Measurements from ENCODE around the gene PCSK9. TPM values are rescaled to one million over a fixed set of nuclear protein-coding genes. Genes with fewer than 3 reads are reported as not detected.

PCSK9 gene
- total RNA-seq, 1 experiment from 2014 or later: not detected

DNA sequence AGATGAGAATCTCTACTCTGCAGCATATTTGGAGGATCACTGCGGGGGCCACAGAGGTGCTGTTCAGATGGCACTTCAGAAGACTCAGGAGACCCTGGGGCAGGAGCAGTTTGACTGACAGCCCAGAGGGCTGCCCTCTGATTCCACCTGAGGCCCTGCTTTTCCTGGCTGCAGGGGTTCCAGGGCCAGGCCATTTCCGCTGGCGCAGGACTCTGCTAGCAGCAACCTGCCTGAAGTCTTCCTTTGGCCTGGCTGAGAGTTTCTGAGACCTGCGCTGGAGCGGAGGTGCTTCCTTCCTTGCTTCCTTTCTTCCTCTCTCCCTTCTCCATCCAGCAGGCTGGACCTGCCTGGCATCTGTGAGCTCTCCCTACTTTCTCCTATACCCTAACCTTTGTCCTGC lies 11.8 kb downstream of the PCSK9 start:
- Histone ChIP-seq H3K4me3 (no peak overlapping the region), H3K9me3 (no peaks in the 10 kb centered on the region), H3K36me3 (no peaks in the 10 kb centered on the region), H3K27me3 (no peaks in the 10 kb centered on the region)
- no peak for DNase-seq

DNA sequence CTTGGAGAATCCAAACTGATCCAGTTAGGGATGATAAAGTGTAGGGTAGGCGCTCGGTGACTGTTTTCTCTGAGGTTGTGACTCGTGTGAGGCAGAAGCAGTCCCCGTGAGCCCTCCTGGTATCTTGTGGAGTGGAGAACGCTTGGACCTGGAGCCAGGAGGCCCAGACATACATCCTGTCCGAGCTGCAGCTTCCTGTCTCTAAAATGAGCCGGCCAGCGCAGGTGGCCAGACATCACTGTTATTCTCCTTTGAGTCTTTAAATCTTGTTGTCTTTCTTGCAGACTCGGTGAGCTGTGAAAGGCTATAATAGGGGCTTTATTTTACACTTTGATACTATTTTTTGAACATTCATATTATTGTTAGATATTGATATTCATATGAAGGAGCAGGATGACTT lies 12.3 kb downstream of the PCSK9 start:
- H3K27me3 ChIP-seq: no peaks in the 10 kb centered on the region
- H3K36me3 ChIP-seq: no peaks in the 10 kb centered on the region
- DNase-seq: no peak
- H3K4me3 ChIP-seq: no peak overlapping the region
- H3K9me3 ChIP-seq: no peaks in the 10 kb centered on the region

DNA sequence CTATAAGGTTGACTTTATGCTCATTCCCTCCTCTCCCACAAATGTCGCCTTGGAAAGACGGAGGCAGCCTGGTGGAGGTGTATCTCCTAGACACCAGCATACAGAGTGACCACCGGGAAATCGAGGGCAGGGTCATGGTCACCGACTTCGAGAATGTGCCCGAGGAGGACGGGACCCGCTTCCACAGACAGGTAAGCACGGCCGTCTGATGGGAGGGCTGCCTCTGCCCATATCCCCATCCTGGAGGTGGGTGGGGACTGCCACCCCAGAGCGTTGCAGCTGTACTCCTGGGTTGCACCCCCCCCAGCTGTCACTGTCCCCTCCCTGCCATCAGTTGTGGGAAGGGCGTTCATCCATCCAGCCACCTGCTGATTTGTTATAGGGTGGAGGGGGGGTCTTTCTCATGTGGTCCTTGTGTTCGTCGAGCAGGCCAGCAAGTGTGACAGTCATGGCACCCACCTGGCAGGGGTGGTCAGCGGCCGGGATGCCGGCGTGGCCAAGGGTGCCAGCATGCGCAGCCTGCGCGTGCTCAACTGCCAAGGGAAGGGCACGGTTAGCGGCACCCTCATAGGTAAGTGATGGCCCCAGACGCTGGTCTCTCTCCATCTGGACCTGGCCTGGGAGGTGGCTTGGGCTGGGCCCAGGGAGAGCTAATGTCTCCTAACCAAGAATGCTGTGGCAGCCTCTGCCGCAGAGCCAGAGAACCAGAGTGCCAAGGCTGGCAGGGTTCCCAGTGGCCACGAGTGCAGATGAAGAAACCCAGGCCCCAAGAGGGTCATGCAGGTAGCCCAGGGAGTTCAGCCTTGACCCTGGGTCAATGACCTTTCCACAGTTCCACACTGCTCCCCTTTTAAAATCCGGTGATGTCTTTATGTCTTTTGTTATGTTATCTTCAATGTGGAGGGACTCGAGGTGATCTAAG lies 13.1 kb downstream of the PCSK9 start:
- DNase-seq: no peak

DNA sequence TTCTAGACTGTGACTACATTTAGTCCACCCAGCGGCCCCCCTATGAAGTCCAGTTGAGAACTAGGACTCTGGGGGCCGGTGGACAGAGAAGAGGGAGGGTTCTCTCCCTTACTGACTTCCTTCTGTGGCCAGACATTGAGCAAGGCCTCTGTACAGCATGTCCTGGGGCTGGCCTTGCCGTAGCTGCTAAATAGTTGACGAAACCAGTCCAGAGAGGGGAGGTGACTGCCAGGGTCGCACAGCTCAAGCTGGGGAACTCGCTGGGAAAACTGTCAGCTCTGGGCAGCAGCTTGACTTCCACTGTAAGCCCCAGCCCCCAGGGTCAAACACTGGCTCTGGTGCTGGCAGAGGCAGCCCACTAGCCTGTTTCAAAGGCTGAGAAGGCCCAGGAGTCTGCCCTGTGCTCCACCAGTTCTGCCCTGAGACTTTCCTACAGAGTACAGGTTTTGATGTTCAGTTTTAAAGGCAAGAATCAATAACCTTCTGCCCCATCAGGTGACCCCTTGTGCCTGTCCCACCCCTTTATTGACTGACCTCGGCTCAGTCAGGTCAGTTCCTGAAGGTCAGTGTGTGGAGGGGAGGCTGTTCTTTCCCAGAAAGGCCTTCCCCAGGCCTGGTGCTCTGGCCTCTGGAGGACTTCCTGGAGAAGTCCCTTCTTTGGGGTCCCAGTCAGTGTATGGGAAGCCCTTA lies 14.1 kb downstream of the PCSK9 start:
- H3K36me3 ChIP-seq: no peaks in the 10 kb centered on the region
- no peak overlapping the region for H3K4me3 ChIP-seq
- no peak for DNase-seq
- no peaks in the 10 kb centered on the region for H3K9me3 ChIP-seq
- no peaks in the 10 kb centered on the region for H3K27me3 ChIP-seq

More for the DNA sequence above, 13.1 kb downstream of the PCSK9 start:
- H3K27me3 ChIP-seq: no peaks in the 10 kb centered on the region
- H3K4me3 ChIP-seq: no peak overlapping the region
- no peaks in the 10 kb centered on the region for H3K36me3 ChIP-seq
- no peaks in the 10 kb centered on the region for H3K9me3 ChIP-seq

DNA sequence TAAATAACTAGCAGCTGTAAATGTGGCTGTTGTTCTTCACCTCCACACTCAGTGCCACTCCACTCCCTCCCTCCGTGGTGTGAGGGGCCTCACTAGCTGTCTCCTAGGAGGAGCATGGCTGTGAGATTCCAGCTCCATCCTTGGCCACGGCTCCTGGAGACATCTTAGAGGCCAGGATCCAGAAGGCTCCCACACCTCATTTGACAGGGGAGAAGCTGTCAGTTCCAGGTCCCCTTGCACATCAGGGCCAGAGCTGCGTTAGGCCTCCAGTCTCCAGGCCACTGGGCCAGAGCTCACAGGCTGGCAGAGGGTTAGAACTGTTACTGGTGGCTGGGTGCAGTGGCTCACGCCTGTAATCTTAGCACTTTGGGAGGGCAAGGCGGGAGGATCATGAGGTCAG lies 15.0 kb downstream of the PCSK9 start:
- no peaks in the 10 kb centered on the region for H3K27me3 ChIP-seq
- DNase-seq: no peak
- H3K4me3 ChIP-seq: no peak overlapping the region
- no peaks in the 10 kb centered on the region for H3K9me3 ChIP-seq
- H3K36me3 ChIP-seq: no peaks in the 10 kb centered on the region

DNA sequence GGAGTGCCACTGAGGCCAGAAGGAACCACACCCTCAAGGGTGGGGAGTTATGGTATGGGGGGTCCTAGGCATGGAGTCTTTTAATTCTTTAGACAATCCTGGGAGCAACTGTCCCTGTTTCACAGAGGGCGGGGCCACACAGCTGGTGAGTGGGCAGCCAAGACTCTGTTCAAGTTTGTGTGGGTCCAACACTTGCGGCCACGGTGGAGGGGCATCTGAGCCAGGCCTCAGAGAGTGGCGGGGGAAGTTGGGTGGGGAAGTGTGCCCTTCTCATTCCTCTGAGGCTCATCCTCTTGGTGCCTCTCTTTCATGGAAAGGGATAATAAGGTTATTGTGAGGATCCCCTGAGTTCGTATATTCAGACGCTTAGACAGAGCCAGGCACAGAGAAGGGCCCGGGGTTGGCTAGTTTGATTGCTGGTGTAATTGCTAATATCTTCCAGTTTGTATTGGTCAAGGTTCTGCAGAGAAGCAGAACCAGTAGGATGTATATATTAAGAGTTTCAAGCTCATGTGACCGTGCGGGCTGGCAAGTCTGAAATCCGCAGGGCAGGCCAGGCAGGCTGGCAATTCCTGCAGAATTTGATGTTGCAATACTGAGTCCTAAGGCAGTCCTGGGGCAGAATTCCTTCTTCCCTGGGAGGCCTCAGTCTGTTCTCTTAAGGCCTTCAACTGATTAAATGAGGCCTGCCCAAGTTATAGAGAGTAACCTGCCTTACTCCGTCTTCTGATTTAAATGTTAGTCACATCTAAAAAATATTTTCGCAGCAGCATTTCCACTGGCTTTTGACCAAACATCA lies 15.9 kb downstream of the PCSK9 start:
- no peaks in the 10 kb centered on the region for H3K36me3 ChIP-seq
- no peak overlapping the region for H3K4me3 ChIP-seq
- DNase-seq: no peak
- no peaks in the 10 kb centered on the region for H3K27me3 ChIP-seq
- no peaks in the 10 kb centered on the region for H3K9me3 ChIP-seq

DNA sequence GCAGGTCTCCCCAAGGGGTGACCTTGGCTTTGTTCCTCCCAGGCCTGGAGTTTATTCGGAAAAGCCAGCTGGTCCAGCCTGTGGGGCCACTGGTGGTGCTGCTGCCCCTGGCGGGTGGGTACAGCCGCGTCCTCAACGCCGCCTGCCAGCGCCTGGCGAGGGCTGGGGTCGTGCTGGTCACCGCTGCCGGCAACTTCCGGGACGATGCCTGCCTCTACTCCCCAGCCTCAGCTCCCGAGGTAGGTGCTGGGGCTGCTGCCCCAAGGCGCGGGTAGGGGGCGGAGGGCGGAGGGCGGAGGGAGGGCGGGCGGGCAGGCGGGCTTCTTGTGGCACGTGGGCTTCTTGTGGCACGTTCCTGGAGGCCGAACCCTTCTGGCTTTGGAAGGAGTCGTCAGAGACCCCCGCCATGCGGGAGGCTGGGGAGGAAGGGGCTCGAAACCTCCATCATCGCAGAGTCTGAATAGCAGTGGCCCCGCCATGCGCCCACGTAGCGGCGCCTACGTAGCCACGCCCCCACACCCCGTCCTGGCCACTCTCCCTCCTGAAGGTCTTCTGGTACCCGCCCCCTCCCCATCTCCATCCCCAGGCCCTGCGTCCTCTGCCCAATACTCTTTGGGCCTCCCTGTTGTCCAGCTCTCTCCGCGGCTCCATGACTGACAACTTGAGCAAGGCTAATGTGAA lies 16.7 kb downstream of the PCSK9 start:
- no peaks in the 10 kb centered on the region for H3K36me3 ChIP-seq
- no peak overlapping the region for H3K4me3 ChIP-seq
- no peaks in the 10 kb centered on the region for H3K9me3 ChIP-seq
- H3K27me3 ChIP-seq: no peaks in the 10 kb centered on the region
- no peak for DNase-seq

DNA sequence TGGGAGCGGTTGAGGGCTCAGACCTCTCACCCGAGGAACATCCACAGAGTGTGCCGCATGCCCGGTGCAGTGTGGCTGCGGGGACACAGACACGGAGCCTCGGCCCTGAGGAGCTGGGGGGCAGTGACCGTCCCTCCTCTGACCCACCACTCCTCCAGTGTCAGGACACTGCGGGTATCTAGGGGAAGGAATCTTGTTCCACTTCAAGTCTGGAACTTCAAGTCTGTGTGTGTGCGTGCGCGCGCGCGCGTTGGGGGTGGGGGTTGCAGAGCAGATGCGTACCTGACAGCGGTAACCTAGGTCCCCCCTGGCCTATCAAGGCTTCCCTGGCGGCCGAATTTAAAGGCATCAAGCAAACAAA lies 17.3 kb downstream of the PCSK9 start:
- DNase-seq: no peak
- Histone ChIP-seq H3K4me3 (no peak overlapping the region), H3K27me3 (no peaks in the 10 kb centered on the region), H3K36me3 (no peaks in the 10 kb centered on the region), H3K9me3 (no peaks in the 10 kb centered on the region)

DNA sequence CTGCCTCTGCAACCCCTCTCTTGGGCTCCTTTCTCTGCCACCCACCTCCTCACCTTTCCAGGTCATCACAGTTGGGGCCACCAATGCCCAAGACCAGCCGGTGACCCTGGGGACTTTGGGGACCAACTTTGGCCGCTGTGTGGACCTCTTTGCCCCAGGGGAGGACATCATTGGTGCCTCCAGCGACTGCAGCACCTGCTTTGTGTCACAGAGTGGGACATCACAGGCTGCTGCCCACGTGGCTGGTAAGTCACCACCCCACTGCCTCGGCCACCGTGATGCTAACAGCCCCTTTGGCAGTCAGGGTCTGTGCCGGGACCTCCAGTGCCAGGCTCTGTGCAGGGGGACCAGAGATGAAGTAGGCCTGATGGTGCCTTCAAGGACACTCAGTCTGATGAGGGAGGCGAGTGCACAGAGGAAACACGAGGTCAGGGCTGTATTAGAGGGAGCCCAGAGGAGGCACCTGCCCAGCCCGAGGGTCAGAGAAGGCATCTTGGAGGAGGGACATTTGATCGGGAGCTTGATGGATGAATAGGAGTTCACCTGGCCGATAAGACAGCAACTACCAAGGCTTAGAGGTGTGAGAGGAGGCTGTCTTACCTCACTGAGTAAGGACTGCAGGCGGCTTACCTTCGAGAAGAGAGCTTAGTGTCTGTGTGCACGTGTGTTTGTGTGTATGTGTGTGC lies 18.1 kb downstream of the PCSK9 start:
- Histone ChIP-seq H3K27me3 (no peaks in the 10 kb centered on the region), H3K9me3 (no peaks in the 10 kb centered on the region), H3K4me3 (no peak overlapping the region), H3K36me3 (no peaks in the 10 kb centered on the region)
- no peak for DNase-seq

DNA sequence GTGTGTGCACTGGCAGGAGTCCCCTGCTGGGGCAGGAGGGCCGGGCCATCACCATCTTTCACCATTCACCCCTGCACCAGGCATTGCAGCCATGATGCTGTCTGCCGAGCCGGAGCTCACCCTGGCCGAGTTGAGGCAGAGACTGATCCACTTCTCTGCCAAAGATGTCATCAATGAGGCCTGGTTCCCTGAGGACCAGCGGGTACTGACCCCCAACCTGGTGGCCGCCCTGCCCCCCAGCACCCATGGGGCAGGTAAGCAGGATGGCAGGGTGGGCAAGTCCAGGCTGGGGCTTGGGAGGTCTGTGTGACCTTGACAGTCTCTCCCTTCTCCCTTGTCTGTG lies 18.6 kb downstream of the PCSK9 start:
- no peak for DNase-seq
- H3K36me3 ChIP-seq: no peaks in the 10 kb centered on the region
- no peak overlapping the region for H3K4me3 ChIP-seq
- H3K9me3 ChIP-seq: no peaks in the 10 kb centered on the region
- no peaks in the 10 kb centered on the region for H3K27me3 ChIP-seq

DNA sequence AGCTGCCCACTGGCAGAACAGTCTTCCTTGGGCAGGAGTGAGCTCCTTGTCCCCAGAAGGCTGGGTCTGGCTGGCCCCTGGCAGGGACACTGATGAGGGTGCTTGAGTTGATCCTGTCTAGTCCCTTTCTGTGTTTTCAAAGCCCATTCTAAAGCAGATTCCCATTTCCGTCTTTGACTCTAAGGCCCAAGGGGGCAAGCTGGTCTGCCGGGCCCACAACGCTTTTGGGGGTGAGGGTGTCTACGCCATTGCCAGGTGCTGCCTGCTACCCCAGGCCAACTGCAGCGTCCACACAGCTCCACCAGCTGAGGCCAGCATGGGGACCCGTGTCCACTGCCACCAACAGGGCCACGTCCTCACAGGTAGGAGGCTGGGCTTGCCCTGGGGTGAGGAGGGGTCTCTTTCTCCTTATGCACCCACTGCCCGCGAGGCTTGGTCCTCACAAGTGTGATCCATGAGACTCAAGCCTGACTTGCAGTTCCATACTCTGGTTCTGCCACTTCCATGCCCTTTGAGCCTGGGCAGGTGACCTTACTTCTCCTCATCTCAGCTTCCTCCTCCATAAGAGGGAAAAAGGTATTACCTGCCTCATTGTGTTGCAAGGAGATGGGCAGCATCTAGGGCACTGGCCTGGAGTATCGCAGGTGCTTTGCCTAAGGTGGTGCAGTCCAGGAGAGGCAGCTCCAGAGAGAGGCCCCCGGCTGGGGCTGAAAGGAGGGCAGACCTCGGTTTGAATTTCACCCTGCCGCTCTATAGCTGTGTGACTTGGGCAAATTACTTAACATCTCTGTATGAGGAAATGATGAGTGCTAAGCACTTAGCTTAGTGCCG lies 20.2 kb downstream of the PCSK9 start:
- Histone ChIP-seq H3K36me3 (no peaks in the 10 kb centered on the region), H3K4me3 (no peak overlapping the region), H3K27me3 (no peaks in the 10 kb centered on the region), H3K9me3 (no peaks in the 10 kb centered on the region)
- no peak for DNase-seq

DNA sequence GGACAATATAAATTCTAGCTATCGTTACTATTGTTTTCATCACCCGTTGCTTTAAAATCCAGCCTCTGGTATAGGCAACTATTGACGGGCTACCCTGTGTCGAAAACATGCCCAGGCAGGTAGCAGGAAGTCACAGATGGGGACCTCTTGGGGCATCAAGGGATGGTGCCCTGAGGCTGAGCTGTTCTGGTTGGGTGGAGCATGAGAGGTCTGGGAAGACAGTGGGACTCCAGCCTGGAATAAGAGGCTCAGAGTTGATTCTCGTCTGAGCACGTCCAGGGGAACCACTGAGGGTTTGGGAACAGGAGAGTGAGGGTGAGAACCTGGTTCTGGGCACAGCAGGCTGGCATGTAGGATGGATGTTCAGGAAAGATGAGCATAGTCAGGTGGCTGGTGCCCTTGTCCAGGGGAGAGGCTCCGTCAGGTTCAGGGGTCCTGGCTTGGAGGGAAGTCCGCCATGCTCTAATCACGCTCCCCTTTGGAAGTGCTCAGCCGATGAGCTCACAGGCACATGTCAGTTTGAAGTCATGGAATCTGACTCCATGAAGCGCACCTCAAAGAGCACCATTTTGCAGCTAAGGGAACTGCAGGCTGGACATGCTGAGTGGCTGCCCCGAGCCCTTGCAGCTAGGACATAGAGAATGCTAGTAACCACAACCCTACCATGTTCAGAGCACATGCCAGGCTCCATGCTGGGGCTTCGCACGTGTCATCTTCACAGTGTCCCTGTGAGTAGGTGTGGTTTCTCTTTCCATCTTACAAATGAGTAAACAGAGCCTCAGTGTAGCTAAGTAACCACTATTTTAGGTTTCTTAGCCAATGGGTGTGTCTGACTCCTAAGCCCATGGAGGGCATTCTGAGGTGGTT lies 21.0 kb downstream of the PCSK9 start:
- H3K27me3 ChIP-seq: no peaks in the 10 kb centered on the region
- no peak for DNase-seq
- no peak overlapping the region for H3K4me3 ChIP-seq
- H3K36me3 ChIP-seq: no peaks in the 10 kb centered on the region
- H3K9me3 ChIP-seq: no peaks in the 10 kb centered on the region

DNA sequence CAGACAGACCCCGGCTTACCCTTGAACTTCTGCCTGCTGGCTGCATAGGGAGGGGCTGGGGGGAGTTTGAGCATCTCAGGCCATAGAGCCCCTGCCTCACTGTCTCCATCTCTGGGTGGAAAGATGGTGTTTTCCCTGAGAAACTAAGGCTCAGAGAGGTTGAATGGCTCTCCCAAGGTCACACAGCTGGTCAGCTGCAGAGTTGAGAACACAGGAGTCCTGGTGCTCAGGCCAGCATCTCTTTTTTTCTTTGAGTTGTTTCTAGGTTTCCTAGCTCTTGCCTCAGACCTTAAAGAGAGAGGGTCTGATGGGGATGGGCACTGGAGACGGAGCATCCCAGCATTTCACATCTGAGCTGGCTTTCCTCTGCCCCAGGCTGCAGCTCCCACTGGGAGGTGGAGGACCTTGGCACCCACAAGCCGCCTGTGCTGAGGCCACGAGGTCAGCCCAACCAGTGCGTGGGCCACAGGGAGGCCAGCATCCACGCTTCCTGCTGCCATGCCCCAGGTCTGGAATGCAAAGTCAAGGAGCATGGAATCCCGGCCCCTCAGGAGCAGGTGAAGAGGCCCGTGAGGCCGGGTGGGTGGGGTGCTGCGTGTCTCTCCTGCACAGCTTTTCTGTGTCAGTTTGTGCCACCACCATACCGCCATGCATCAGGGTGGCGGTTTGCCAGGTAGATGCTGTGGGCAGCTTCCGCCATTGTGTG lies 21.8 kb downstream of the PCSK9 start:
- Histone ChIP-seq H3K9me3 (no peaks in the 10 kb centered on the region), H3K4me3 (no peak overlapping the region), H3K27me3 (no peaks in the 10 kb centered on the region), H3K36me3 (no peaks in the 10 kb centered on the region)
- DNase-seq: no peak

DNA sequence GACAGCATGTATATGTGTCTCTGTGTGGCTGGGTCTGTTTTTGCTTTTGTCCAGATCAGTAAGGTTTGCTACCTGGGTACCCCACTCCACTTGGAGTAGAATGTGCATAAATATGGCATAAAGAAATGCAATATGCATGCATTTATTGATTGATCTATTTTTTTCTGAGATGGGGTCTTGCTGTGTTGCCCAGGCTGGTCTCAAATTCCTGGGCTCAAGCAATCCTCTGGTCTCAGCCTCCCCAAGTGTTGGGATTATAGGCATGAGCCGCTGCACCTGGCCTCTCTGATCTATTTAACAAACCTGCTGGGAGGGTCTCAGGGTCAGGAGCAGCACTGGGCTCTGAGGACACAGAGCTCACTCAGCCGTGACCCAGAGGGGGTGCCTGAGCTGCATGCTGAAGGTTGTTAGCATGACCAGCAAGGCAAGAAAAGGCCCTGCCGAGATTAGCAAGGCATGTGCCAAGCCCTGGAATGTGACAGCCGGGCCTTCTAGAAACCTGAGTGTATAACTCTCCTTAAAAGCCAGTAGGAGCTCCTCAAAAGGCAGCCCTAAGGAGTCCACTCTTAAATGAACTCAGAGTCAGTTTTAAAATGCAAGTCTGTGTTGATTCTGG lies 22.5 kb downstream of the PCSK9 start:
- peaks cover 5% of the 10 kb centered on the region for H3K36me3 ChIP-seq
- no peak for DNase-seq
- H3K9me3 ChIP-seq: no peaks in the 10 kb centered on the region
- no peaks in the 10 kb centered on the region for H3K27me3 ChIP-seq
- no peak overlapping the region for H3K4me3 ChIP-seq
